ENCODE results near the gene DSC1. TPM values are rescaled to one million over a fixed set of nuclear protein-coding genes. Genes with fewer than 3 reads are reported as not detected.

The DSC1 gene
- total RNA-seq, 1 experiment from 2014 or later = not detected

DNA sequence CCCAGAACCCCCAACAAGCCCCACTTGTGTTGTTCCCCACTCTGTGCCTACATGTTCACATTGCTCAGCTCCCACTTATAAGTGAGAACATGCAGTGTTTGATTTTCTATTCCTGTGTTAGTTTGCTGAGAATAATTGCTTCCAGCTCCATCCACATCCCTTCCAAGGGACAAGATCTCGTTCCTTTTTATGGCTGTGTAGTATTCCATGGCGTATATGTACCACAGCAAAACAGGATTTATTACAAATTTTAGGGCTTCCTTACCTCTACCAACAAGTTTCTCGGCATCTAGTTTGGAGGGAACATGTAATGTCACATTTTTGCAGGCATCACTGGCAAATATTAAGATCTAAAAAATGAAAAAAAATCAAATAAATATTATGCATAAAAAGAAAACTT lies 69.4 kb downstream of the DSC1 start:
- Histone ChIP-seq H3K27me3 (replicated peaks) (no peaks in the 10 kb centered on the region), H3K27ac (no peak overlapping the region), H3K4me3 (no peak overlapping the region), H3K36me3 (no peaks in the 10 kb centered on the region), H3K9me3 (replicated peaks) (no peaks in the 10 kb centered on the region), H3K4me1 (replicated peaks) (no peaks in the 10 kb centered on the region)
- no peak for DNase-seq (ENCODE audit: low read depth in 1 of 2, low spot score in 2 of 2)

DNA sequence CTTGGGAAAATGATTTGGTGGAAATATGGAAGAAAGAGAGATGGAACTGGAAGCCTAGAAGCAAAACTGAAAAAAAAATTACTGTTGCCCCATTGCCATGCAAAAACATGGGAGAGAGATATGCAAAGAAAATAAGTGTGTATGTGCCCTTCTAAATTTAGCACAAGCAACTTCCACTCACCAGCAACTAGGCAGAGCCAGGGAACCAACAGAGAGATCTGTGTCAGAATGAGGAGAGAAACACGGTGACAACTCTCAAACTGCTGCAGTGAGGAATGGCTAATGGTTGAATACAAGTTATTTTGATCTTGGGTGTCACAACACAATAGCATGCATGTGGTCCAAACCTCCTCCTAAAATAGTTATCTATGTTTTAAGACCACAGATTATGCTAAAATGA lies 71.3 kb downstream of the DSC1 start:
- Histone ChIP-seq H3K9me3 (replicated peaks) (no peaks in the 10 kb centered on the region), H3K36me3 (no peaks in the 10 kb centered on the region), H3K27ac (no peak overlapping the region), H3K4me1 (replicated peaks) (no peaks in the 10 kb centered on the region), H3K27me3 (replicated peaks) (no peaks in the 10 kb centered on the region), H3K4me3 (no peak overlapping the region)
- no peak for DNase-seq (ENCODE audit: low read depth in 1 of 2, low spot score in 2 of 2)

- Histone ChIP-seq H3K27me3 (replicated peaks) (no peaks in the 10 kb centered on the region), H3K36me3 (no peaks in the 10 kb centered on the region), H3K4me3 (no peak overlapping the region), H3K27ac (no peak overlapping the region), H3K4me1 (replicated peaks) (no peaks in the 10 kb centered on the region), H3K9me3 (replicated peaks) (no peaks in the 10 kb centered on the region)
- no peak for DNase-seq (ENCODE audit: low read depth in 1 of 2, low spot score in 2 of 2)
Measured at GRCh38 chr18:31088532-31088931, 74.1 kb downstream of the DSC1 start.

DNA sequence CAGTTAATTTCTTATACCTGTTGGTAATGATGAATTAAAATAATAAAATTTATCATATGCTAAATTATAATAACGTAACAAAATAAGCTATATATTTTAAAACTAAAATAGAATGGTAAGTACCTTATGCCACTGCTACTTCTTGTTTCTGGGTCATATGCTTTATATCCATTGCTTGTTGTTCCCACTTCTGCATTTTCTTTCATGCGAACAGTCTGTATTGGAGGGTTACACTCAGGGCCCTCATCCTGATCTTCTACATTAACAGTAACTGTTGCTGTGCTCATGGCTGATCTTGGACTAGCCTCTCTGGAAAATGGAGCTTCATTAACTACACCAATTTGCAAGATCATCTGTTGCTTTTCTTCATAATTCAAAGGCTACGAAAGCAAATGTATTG lies 82.7 kb downstream of the DSC1 start:
- no peak overlapping the region for H3K27ac ChIP-seq
- H3K36me3 ChIP-seq = no peaks in the 10 kb centered on the region
- H3K4me3 ChIP-seq = no peak overlapping the region
- no peaks in the 10 kb centered on the region for H3K27me3 ChIP-seq (replicated peaks)
- H3K9me3 ChIP-seq (replicated peaks) = no peaks in the 10 kb centered on the region
- H3K4me1 ChIP-seq (replicated peaks) = no peaks in the 10 kb centered on the region
- no peak for DNase-seq (ENCODE audit: low read depth in 1 of 2, low spot score in 2 of 2)

Other genes with a start within 250 kb of the DSC1 start
- 13.9 and 20.0 TPM in 2 replicates for gene DSC3, start 120.1 kb downstream of the DSC1 start, total RNA-seq (2014; rRNA removed; shearing (Covaris generic))
- gene DSC2, start 60.4 kb downstream of the DSC1 start, total RNA-seq (2014; rRNA removed; shearing (Covaris generic)) = 1.3 and 1.6 TPM in 2 replicates
- not detected in 2 replicates for gene DSG1, start 155.3 kb upstream of the DSC1 start, total RNA-seq (2014; rRNA removed; shearing (Covaris generic))
- gene DSG4, start 213.9 kb upstream of the DSC1 start, total RNA-seq (2014; rRNA removed; shearing (Covaris generic)) = not detected in 2 replicates